Neuronal stem cell (in vitro differentiated cells): Measurements from ENCODE around the gene SPINDOC.
"Not testable (repeated sequence)": the region's sequence is repeated elsewhere in the genome, so short reads cannot be mapped to it uniquely, and the experiment has no call there.

Experiments used
- DNase-seq: peaks from one replicate; pipeline ENCODE4 v3.0.0-alpha.2; 2013; ENCODE audit warnings: low spot score
- H2AFZ ChIP-seq: one replicate; pipeline ENCODE4 v1.6.1; 2013; ENCODE audit warnings: mild to moderate bottlenecking, low read length, inconsistent platforms
- H2AK5ac ChIP-seq: 2 replicates; pipeline ENCODE4 v1.6.1; 2013; ENCODE audit warnings: low read depth, mild to moderate bottlenecking, inconsistent platforms, low read length, moderate library complexity, mixed read lengths
- H2BK120ac ChIP-seq: 2 replicates; pipeline ENCODE4 v1.6.1; 2013; ENCODE audit warnings: low read depth, mild to moderate bottlenecking, inconsistent platforms, low read length, moderate library complexity, mixed read lengths
- H2BK12ac ChIP-seq: one replicate; pipeline ENCODE4 v1.6.1; 2013; ENCODE audit warnings: low read length, inconsistent platforms
- H2BK15ac ChIP-seq: 2 replicates; pipeline ENCODE4 v1.6.1; 2013; ENCODE audit warnings: mild to moderate bottlenecking, low read length, inconsistent platforms, mixed read lengths
- H2BK5ac ChIP-seq: one replicate; pipeline ENCODE4 v1.6.1; 2013; ENCODE audit warnings: inconsistent platforms, mild to moderate bottlenecking, low read length, moderate library complexity
- H3K14ac ChIP-seq: one replicate; pipeline ENCODE4 v1.6.1; 2013; ENCODE audit warnings: low read length, inconsistent platforms
- H3K18ac ChIP-seq: 2 replicates; pipeline ENCODE4 v1.6.1; 2013; ENCODE audit warnings: low read length, inconsistent platforms
- H3K23ac ChIP-seq: 2 replicates; pipeline ENCODE4 v1.6.1; 2013; ENCODE audit warnings: low read depth, mild to moderate bottlenecking, mixed read lengths, low read length, inconsistent platforms; ENCODE audit not compliant: poor library complexity
- H3K27ac ChIP-seq: replicated peaks from 3 replicates; pipeline ENCODE4 v1.5.1; 2013; ENCODE audit warnings: low read length, inconsistent platforms
- H3K27me3 ChIP-seq, 3 experiments: 2 replicates each; pipeline ENCODE4 v1.6.1; 2013; ENCODE audit warnings: low read length in 3 of 3, mild to moderate bottlenecking in 2 of 3, inconsistent platforms in 1 of 3, low read depth in 1 of 3, mixed read lengths in 1 of 3, moderate library complexity in 1 of 3; ENCODE audit not compliant: control insufficient read depth in 3 of 3, insufficient read depth in 3 of 3
- H3K36me3 ChIP-seq, 2 donors: replicated peaks in 1 of 2; 2 replicates each; pipeline ENCODE4 v1.6.1; 2013; ENCODE audit warnings: low read length in 2 of 2; ENCODE audit not compliant: control insufficient read depth in 2 of 2, insufficient read depth in 2 of 2
- H3K4ac ChIP-seq: 2 replicates; pipeline ENCODE4 v1.6.1; 2013; ENCODE audit warnings: inconsistent platforms, mild to moderate bottlenecking, low read length, moderate library complexity
- H3K4me1 ChIP-seq, 2 donors: 1 replicate in 1 of 2; 2 replicates in 1 of 2; pipeline ENCODE4 v1.6.1; 2013; ENCODE audit warnings: low read length in 2 of 2, low read depth in 1 of 2; ENCODE audit not compliant: control insufficient read depth in 2 of 2, insufficient read depth in 1 of 2
- H3K4me2 ChIP-seq: one replicate; pipeline ENCODE4 v1.6.1; 2013; ENCODE audit warnings: mild to moderate bottlenecking, low read length, inconsistent platforms; ENCODE audit not compliant: insufficient read depth, poor library complexity, severe bottlenecking
- H3K4me3 ChIP-seq, 2 donors: 2 replicates each; pipeline ENCODE4 v1.5.1; 2013; ENCODE audit warnings: low read length in 2 of 2, mild to moderate bottlenecking in 2 of 2, inconsistent platforms in 1 of 2, moderate library complexity in 1 of 2
- H3K79me1 ChIP-seq: one replicate; pipeline ENCODE4 v1.6.1; 2013; ENCODE audit warnings: low read depth, mild to moderate bottlenecking, inconsistent platforms, low read length, moderate library complexity
- H3K9ac ChIP-seq: one replicate; pipeline ENCODE4 v1.6.1; 2013; ENCODE audit warnings: mild to moderate bottlenecking, low read depth, low read length, inconsistent platforms; ENCODE audit not compliant: poor library complexity
- H3K9me3 ChIP-seq, 2 donors: replicated peaks in 1 of 2; 2 replicates each; pipeline versions ENCODE3 to v1.6.1; 2013; ENCODE audit warnings: low read length in 2 of 2, mild to moderate bottlenecking in 2 of 2, inconsistent platforms in 1 of 2, low read depth in 1 of 2, mixed read lengths in 1 of 2, moderate library complexity in 1 of 2; ENCODE audit not compliant: control insufficient read depth in 2 of 2, insufficient read depth in 1 of 2
- H4K8ac ChIP-seq: one replicate; pipeline ENCODE4 v1.6.1; 2013; ENCODE audit warnings: low read depth, mild to moderate bottlenecking, inconsistent platforms, low read length, moderate library complexity
- H4K91ac ChIP-seq: one replicate; pipeline ENCODE4 v1.6.1; 2013; ENCODE audit warnings: low read length, low read depth, mild to moderate bottlenecking, inconsistent platforms; ENCODE audit not compliant: poor library complexity
- WGBS, 2 donors: extraction: QIAGEN DNeasy Blood & Tissue Kit; methylation state at CpG; one replicate each; pipeline ENCODE4 v1.1.7; 2013; ENCODE audit warnings: missing lambda C conversion rate in 2 of 2, mixed read lengths in 1 of 2; ENCODE audit not compliant: insufficient read length in 2 of 2, insufficient replicate concordance in 1 of 2; ENCODE audit errors: extremely low coverage in 2 of 2; 5-methylcytosine and 5-hydroxymethylcytosine counted together

The SPINDOC gene

GRCh38 chr11:63802637-63803414 lies 10.4 kb upstream of the SPINDOC start:
- Histone ChIP-seq H3K9me3 (no peaks in the 10 kb centered on the region), H3K79me1 (no peaks in the 10 kb centered on the region), H3K4me1 (peaks cover 0 to 5% of the 10 kb centered on the region in 2 donors), H3K27me3 (peaks cover 0 to 2% (median 0%) of the 10 kb centered on the region in 3 experiments), H3K14ac (no peak overlapping the region), H3K27ac (peak overlapping the region; percentile 66), H4K91ac (no peak overlapping the region), H2AK5ac (no peak overlapping the region), H4K8ac (no peak overlapping the region), H2BK5ac (no peak overlapping the region), H2BK12ac (no peak overlapping the region), H3K4ac (no peak overlapping the region), H3K23ac (no peak overlapping the region), H2BK120ac (no peak overlapping the region), H2AFZ (no peak overlapping the region), H3K18ac (peak overlapping the region; percentile 4), H3K4me2 (no peak overlapping the region), H3K4me3 (no peak overlapping the region), H2BK15ac (no peak overlapping the region), H3K9ac (no peak overlapping the region), H3K36me3 (no peaks in the 10 kb centered on the region)
- DNase-seq, result peak; percentile 57
- WGBS, 2 donors, result no CpG with 5 or more reads among the region's 10 CpGs

- H3K4ac ChIP-seq, result no peak overlapping the region
- WGBS, 2 donors, result no CpG with 5 or more reads among the region's 6 CpGs
- H3K4me1 ChIP-seq, result peaks cover 0 to 5% of the 10 kb centered on the region in 2 donors
- peak overlapping the region; percentile 9 for H3K27ac ChIP-seq
- no peak overlapping the region for H3K14ac ChIP-seq
- no peak overlapping the region for H3K4me3 ChIP-seq
- no peak overlapping the region for H3K23ac ChIP-seq
- peaks cover 0 to 2% (median 0%) of the 10 kb centered on the region in 3 experiments for H3K27me3 ChIP-seq
- no peak overlapping the region for H3K18ac ChIP-seq
- H3K4me2 ChIP-seq, result no peak overlapping the region
- no peak overlapping the region for H2BK120ac ChIP-seq
- no peak overlapping the region for H2BK5ac ChIP-seq
- H3K9ac ChIP-seq, result no peak overlapping the region
- no peak for DNase-seq
- no peak overlapping the region for H4K8ac ChIP-seq
- H2BK12ac ChIP-seq, result no peak overlapping the region
- no peak overlapping the region for H2BK15ac ChIP-seq
- no peak overlapping the region for H4K91ac ChIP-seq
- H3K36me3 ChIP-seq, result no peaks in the 10 kb centered on the region
- no peaks in the 10 kb centered on the region for H3K79me1 ChIP-seq
- no peaks in the 10 kb centered on the region for H3K9me3 ChIP-seq
- no peak overlapping the region for H2AFZ ChIP-seq
- H2AK5ac ChIP-seq, result no peak overlapping the region
Measured at GRCh38 chr11:63804259-63804658, 9.0 kb upstream of the SPINDOC start.

GRCh38 chr11:63805844-63806415 lies 7.3 kb upstream of the SPINDOC start:
- DNase-seq, result no peak
- Histone ChIP-seq H2AFZ (no peak overlapping the region), H2AK5ac (no peak overlapping the region), H3K4me3 (no peak overlapping the region), H2BK5ac (no peak overlapping the region), H3K4ac (no peak overlapping the region), H2BK120ac (no peak overlapping the region), H3K4me2 (no peak overlapping the region), H3K9ac (no peak overlapping the region), H2BK15ac (no peak overlapping the region), H3K79me1 (peaks cover 1% of the 10 kb centered on the region), H3K18ac (no peak overlapping the region), H3K36me3 (no peaks in the 10 kb centered on the region), H3K9me3 (no peaks in the 10 kb centered on the region), H3K27me3 (peaks cover 0 to 2% (median 0%) of the 10 kb centered on the region in 3 experiments), H2BK12ac (no peak overlapping the region), H3K14ac (no peak overlapping the region), H4K91ac (no peak overlapping the region), H3K23ac (no peak overlapping the region), H3K4me1 (peaks cover 0 to 5% of the 10 kb centered on the region in 2 donors), H4K8ac (no peak overlapping the region), H3K27ac (no peak overlapping the region)
- no CpG with 5 or more reads among the region's 9 CpGs for WGBS, 2 donors

GRCh38 chr11:63810383-63810782 lies 2.9 kb upstream of the SPINDOC start:
- not testable (repeated sequence) for DNase-seq, H2BK5ac ChIP-seq, H3K36me3 ChIP-seq, H2BK15ac ChIP-seq, H3K4me2 ChIP-seq, H3K9me3 ChIP-seq, H3K79me1 ChIP-seq, H3K14ac ChIP-seq, H2AFZ ChIP-seq, H3K27ac ChIP-seq, H4K91ac ChIP-seq, H3K18ac ChIP-seq, H2BK12ac ChIP-seq, H3K4ac ChIP-seq, H4K8ac ChIP-seq, H2AK5ac ChIP-seq, H3K9ac ChIP-seq, H2BK120ac ChIP-seq, H3K27me3 ChIP-seq, H3K4me3 ChIP-seq, H3K23ac ChIP-seq
- peaks cover 8 to 16% of the 10 kb centered on the region in 2 donors for H3K4me1 ChIP-seq
- no CpG with 5 or more reads among the region's 11 CpGs for WGBS, 2 donors
